GM23338 (cell line): ENCODE results near the gene MTMR3. TPM values are rescaled to one million over a fixed set of nuclear protein-coding genes. Genes with fewer than 3 reads are reported as not detected.
A peak's percentile ranks its signal among the peaks of the same experiment; 100 is the strongest.

Experiments
- ATAC-seq: fragments of 200-7000 bp; cut with Tn5 transposase; 3 replicates; pipeline ENCODE4 v1.9.1; 2020
- DNase-seq: peaks from one replicate; pipeline ENCODE4 v3.0.0-alpha.2; 2015; ENCODE audit warnings: low spot score
- H2AFZ ChIP-seq: fragments of 200-600 bp; sonication (generic); 2 replicates; pipeline ENCODE4 v1.8.0; 2016; ENCODE audit warnings: antibody characterized with exemption, mild to moderate bottlenecking, moderate library complexity
- H3F3A ChIP-seq: fragments of 200-600 bp; sonication (generic); replicated peaks from 2 replicates; pipeline ENCODE4 v1.8.0; 2017; ENCODE audit warnings: antibody characterized with exemption, mixed run types, low read depth
- H3K27ac ChIP-seq: fragments of 200-600 bp; sonication (generic); 2 replicates; pipeline ENCODE4 v1.6.1; 2016; ENCODE audit warnings: low read depth
- H3K27me3 ChIP-seq: fragments of 200-600 bp; sonication (generic); 2 replicates; pipeline ENCODE4 v1.8.0; 2016; ENCODE audit warnings: mild to moderate bottlenecking, mixed run types, moderate library complexity; ENCODE audit not compliant: insufficient read depth
- H3K36me3 ChIP-seq: fragments of 200-600 bp; sonication (generic); 2 replicates; pipeline ENCODE4 v1.8.0; 2016; ENCODE audit warnings: mild to moderate bottlenecking; ENCODE audit not compliant: insufficient read depth
- H3K4me1 ChIP-seq: fragments of 200-600 bp; sonication (generic); 2 replicates; pipeline ENCODE4 v1.8.0; 2016; ENCODE audit warnings: mild to moderate bottlenecking, moderate library complexity; ENCODE audit not compliant: insufficient read depth
- H3K4me2 ChIP-seq: fragments of 200-600 bp; sonication (generic); 2 replicates; pipeline ENCODE4 v1.7.1; 2017; ENCODE audit warnings: mixed run types
- H3K4me3 ChIP-seq: fragments of 200-600 bp; sonication (generic); 2 replicates; pipeline ENCODE4 v1.6.1; 2016; ENCODE audit warnings: mixed run types
- H3K79me2 ChIP-seq: fragments of 200-600 bp; sonication (generic); replicated peaks from 2 replicates; pipeline ENCODE4 v1.8.0; 2017; ENCODE audit warnings: mild to moderate bottlenecking; ENCODE audit not compliant: insufficient read depth
- H3K9me2 ChIP-seq: fragments of 200-600 bp; sonication (generic); 2 replicates; pipeline ENCODE4 v1.8.0; 2017; ENCODE audit not compliant: insufficient read depth
- H4K20me1 ChIP-seq: fragments of 200-600 bp; sonication (generic); replicated peaks from 2 replicates; pipeline ENCODE4 v1.8.0; 2017; ENCODE audit warnings: mild to moderate bottlenecking; ENCODE audit not compliant: insufficient read depth
- H3K27ac Mint-ChIP-seq: 2 replicates; pipeline ENCODE4 v1.8.0; 2020; ENCODE audit warnings: inconsistent platforms, mild to moderate bottlenecking, moderate library complexity, mixed read lengths
- H3K27me3 Mint-ChIP-seq: 3 replicates; pipeline ENCODE4 v1.8.0; 2022; ENCODE audit warnings: low read depth, mild to moderate bottlenecking, moderate library complexity, mixed read lengths, inconsistent platforms; ENCODE audit not compliant: insufficient read depth, poor library complexity
- H3K36me3 Mint-ChIP-seq: 3 replicates; pipeline ENCODE4 v1.8.0; 2021; ENCODE audit warnings: low read depth, mild to moderate bottlenecking, inconsistent platforms, moderate library complexity, mixed read lengths
- H3K4me1 Mint-ChIP-seq: 3 replicates; pipeline ENCODE4 v1.8.0; 2020; ENCODE audit warnings: mild to moderate bottlenecking, inconsistent platforms, mixed read lengths
- H3K4me3 Mint-ChIP-seq: 3 replicates; pipeline ENCODE4 v1.8.0; 2021; ENCODE audit warnings: moderate library complexity, mild to moderate bottlenecking, inconsistent platforms, mixed read lengths
- H3K9me3 Mint-ChIP-seq: 3 replicates; pipeline ENCODE4 v1.8.0; 2020; ENCODE audit warnings: moderate library complexity, mild to moderate bottlenecking, inconsistent platforms, mixed read lengths
- EZH2 ChIP-seq: fragments of 200-600 bp; sonication (generic); IDR thresholded peaks from one replicate; pipeline ENCODE4 v1.8.0; 2017; ENCODE audit warnings: antibody characterized with exemption, mild to moderate bottlenecking, low read depth; ENCODE audit not compliant: unreplicated experiment
- NANOG ChIP-seq: IDR thresholded peaks from 2 replicates; pipeline ENCODE4 v1.6.1; 2016; ENCODE audit warnings: antibody characterized with exemption, borderline replicate concordance
- POLR2AphosphoS5 ChIP-seq: IDR thresholded peaks from 2 replicates; pipeline ENCODE4 v1.6.1; 2016; ENCODE audit warnings: antibody characterized with exemption, low read depth
- STAT1 ChIP-seq: IDR thresholded peaks from one replicate; pipeline ENCODE4 v1.6.1; 2016; ENCODE audit warnings: antibody characterized with exemption; ENCODE audit not compliant: unreplicated experiment
- polyA plus RNA-seq: library from polyadenylated mRNA; unstranded; fragments of >200 nt; fragmentation: Nextera tagmentation; extraction: Ambion mirVana; gene quantifications from 2 replicates; pipeline ENCODE4 v1.2.1, GENCODE V29; 2016
- total RNA-seq: library from RNA; depleted of rRNA; stranded (reverse); fragments of >200 nt; shearing (Covaris generic); gene quantifications from 2 replicates; pipeline ENCODE4 v1.2.3, GENCODE V29; 2014
- TF ChIP-seq, protein P1 (sequence below), 2 experiments: fragments of 200-600 bp in 1 of 2; sonication (generic) in 1 of 2; conservative IDR thresholded peaks; 2 replicates each; pipeline versions ENCODE4 v1.5.1 to v1.6.1; 2016 to 2017; ENCODE audit warnings: antibody characterized with exemption in 2 of 2, low read depth in 2 of 2, mild to moderate bottlenecking in 2 of 2, moderate library complexity in 1 of 2
- TF ChIP-seq, protein P2 (sequence below): fragments of 250-450 bp; sonication (Bioruptor Pico); IDR thresholded peaks from 2 replicates; pipeline ENCODE4 v1.5.0; 2020; ENCODE audit warnings: mild to moderate bottlenecking, moderate library complexity
- TF ChIP-seq, protein P3 (sequence below): IDR thresholded peaks from 2 replicates; pipeline ENCODE4 v1.6.1; 2016; ENCODE audit warnings: antibody characterized with exemption
- TF ChIP-seq, protein P4 (sequence below): IDR thresholded peaks from one replicate; pipeline ENCODE4 v1.6.1; 2018; ENCODE audit warnings: antibody characterized with exemption; ENCODE audit not compliant: unreplicated experiment

Gene MTMR3
- total and polyA plus RNA-seq, 2 experiments from 2014 or later = 5.2 to 27.4 TPM

DNA sequence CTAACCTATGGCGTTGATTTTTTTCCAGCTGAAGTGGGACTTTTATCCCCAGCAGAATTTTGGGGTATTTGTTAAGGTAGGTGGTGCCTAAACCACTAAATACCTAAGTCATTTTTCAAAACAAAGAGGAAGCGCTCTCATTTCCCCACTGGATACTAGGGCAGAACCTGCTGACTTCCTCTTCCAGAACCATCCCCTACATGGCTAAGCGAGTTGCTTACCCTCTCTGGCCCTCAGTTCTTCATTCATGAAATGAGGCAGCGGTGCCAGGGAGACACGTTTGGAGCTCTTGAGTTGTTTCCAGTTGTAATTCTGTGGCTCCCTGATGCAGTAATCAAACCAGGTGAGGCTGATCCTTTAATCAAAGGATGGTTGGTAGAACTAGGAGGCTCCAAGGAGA is 10.0 kb upstream of the MTMR3 start:
- H3K36me3 Mint-ChIP-seq = no peaks in the 10 kb centered on the region
- no peaks in the 10 kb centered on the region for H3K9me2 ChIP-seq
- no peaks in the 10 kb centered on the region; the same call in 2 of the 3 replicates for H3K9me3 Mint-ChIP-seq
- H3K27ac ChIP-seq = no peak overlapping the region
- no peaks in the 10 kb centered on the region for H3K36me3 ChIP-seq
- no peak overlapping the region for H3K4me3 ChIP-seq
- peak overlapping the region; percentile 96; the same call in 1 of the 2 replicates for H2AFZ ChIP-seq
- TF ChIP-seq EZH2 = no peak
- TF ChIP-seq, protein P1, sequence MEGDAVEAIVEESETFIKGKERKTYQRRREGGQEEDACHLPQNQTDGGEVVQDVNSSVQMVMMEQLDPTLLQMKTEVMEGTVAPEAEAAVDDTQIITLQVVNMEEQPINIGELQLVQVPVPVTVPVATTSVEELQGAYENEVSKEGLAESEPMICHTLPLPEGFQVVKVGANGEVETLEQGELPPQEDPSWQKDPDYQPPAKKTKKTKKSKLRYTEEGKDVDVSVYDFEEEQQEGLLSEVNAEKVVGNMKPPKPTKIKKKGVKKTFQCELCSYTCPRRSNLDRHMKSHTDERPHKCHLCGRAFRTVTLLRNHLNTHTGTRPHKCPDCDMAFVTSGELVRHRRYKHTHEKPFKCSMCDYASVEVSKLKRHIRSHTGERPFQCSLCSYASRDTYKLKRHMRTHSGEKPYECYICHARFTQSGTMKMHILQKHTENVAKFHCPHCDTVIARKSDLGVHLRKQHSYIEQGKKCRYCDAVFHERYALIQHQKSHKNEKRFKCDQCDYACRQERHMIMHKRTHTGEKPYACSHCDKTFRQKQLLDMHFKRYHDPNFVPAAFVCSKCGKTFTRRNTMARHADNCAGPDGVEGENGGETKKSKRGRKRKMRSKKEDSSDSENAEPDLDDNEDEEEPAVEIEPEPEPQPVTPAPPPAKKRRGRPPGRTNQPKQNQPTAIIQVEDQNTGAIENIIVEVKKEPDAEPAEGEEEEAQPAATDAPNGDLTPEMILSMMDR (conservative IDR thresholded peaks at IDR 0.05; ENCODE audit: low read depth in 2 of 2) = no peak
- no peaks in the 10 kb centered on the region for H3F3A ChIP-seq
- peaks cover 19% of the 10 kb centered on the region for H3K4me1 Mint-ChIP-seq
- no peak overlapping the region for H3K27ac Mint-ChIP-seq
- DNase-seq (no peak), ATAC-seq (no peak)
- H3K27me3 Mint-ChIP-seq = peaks cover 2% of the 10 kb centered on the region
- H3K4me1 ChIP-seq = peaks cover 6% of the 10 kb centered on the region
- no peaks in the 10 kb centered on the region for H3K27me3 ChIP-seq
- no peaks in the 10 kb centered on the region for H4K20me1 ChIP-seq
- no peak overlapping the region for H3K4me2 ChIP-seq
- H3K79me2 ChIP-seq = no peaks in the 10 kb centered on the region
- no peak overlapping the region for H3K4me3 Mint-ChIP-seq

DNA sequence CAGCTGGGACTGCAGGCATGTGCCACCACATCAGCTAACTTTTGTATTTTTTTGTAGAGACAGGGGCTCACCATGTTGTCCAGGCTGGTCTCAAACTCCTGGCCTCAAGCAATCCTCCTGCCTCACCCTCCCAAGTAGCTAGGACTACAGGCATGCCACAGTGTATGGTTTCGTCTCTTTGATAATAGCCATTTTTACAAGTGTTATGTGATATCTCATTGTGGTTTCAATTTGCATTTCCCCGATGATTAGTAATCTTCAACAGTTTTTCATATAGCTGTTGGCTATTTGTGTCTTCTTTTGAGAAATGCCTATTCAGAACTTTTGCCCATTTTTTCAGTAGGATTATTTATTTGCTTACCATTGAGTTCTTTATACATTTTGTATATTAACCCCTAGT is 9.0 kb upstream of the MTMR3 start:
- H3K9me3 Mint-ChIP-seq = no peaks in the 10 kb centered on the region; the same call in 2 of the 3 replicates
- Histone ChIP-seq H4K20me1 (no peaks in the 10 kb centered on the region), H3K27ac (no peak overlapping the region), H3K4me1 (peaks cover 6% of the 10 kb centered on the region), H2AFZ (no peak overlapping the region), H3F3A (no peaks in the 10 kb centered on the region), H3K9me2 (no peaks in the 10 kb centered on the region), H3K36me3 (no peaks in the 10 kb centered on the region), H3K27me3 (no peaks in the 10 kb centered on the region), H3K79me2 (no peaks in the 10 kb centered on the region), H3K4me3 (no peak overlapping the region), H3K4me2 (no peak overlapping the region)
- no peak overlapping the region for H3K27ac Mint-ChIP-seq
- peaks cover 19% of the 10 kb centered on the region for H3K4me1 Mint-ChIP-seq
- DNase-seq = no peak
- no peak for ATAC-seq
- H3K4me3 Mint-ChIP-seq = no peak overlapping the region
- no peaks in the 10 kb centered on the region for H3K36me3 Mint-ChIP-seq
- H3K27me3 Mint-ChIP-seq = peaks cover 2% of the 10 kb centered on the region
- TF ChIP-seq, protein P2, sequence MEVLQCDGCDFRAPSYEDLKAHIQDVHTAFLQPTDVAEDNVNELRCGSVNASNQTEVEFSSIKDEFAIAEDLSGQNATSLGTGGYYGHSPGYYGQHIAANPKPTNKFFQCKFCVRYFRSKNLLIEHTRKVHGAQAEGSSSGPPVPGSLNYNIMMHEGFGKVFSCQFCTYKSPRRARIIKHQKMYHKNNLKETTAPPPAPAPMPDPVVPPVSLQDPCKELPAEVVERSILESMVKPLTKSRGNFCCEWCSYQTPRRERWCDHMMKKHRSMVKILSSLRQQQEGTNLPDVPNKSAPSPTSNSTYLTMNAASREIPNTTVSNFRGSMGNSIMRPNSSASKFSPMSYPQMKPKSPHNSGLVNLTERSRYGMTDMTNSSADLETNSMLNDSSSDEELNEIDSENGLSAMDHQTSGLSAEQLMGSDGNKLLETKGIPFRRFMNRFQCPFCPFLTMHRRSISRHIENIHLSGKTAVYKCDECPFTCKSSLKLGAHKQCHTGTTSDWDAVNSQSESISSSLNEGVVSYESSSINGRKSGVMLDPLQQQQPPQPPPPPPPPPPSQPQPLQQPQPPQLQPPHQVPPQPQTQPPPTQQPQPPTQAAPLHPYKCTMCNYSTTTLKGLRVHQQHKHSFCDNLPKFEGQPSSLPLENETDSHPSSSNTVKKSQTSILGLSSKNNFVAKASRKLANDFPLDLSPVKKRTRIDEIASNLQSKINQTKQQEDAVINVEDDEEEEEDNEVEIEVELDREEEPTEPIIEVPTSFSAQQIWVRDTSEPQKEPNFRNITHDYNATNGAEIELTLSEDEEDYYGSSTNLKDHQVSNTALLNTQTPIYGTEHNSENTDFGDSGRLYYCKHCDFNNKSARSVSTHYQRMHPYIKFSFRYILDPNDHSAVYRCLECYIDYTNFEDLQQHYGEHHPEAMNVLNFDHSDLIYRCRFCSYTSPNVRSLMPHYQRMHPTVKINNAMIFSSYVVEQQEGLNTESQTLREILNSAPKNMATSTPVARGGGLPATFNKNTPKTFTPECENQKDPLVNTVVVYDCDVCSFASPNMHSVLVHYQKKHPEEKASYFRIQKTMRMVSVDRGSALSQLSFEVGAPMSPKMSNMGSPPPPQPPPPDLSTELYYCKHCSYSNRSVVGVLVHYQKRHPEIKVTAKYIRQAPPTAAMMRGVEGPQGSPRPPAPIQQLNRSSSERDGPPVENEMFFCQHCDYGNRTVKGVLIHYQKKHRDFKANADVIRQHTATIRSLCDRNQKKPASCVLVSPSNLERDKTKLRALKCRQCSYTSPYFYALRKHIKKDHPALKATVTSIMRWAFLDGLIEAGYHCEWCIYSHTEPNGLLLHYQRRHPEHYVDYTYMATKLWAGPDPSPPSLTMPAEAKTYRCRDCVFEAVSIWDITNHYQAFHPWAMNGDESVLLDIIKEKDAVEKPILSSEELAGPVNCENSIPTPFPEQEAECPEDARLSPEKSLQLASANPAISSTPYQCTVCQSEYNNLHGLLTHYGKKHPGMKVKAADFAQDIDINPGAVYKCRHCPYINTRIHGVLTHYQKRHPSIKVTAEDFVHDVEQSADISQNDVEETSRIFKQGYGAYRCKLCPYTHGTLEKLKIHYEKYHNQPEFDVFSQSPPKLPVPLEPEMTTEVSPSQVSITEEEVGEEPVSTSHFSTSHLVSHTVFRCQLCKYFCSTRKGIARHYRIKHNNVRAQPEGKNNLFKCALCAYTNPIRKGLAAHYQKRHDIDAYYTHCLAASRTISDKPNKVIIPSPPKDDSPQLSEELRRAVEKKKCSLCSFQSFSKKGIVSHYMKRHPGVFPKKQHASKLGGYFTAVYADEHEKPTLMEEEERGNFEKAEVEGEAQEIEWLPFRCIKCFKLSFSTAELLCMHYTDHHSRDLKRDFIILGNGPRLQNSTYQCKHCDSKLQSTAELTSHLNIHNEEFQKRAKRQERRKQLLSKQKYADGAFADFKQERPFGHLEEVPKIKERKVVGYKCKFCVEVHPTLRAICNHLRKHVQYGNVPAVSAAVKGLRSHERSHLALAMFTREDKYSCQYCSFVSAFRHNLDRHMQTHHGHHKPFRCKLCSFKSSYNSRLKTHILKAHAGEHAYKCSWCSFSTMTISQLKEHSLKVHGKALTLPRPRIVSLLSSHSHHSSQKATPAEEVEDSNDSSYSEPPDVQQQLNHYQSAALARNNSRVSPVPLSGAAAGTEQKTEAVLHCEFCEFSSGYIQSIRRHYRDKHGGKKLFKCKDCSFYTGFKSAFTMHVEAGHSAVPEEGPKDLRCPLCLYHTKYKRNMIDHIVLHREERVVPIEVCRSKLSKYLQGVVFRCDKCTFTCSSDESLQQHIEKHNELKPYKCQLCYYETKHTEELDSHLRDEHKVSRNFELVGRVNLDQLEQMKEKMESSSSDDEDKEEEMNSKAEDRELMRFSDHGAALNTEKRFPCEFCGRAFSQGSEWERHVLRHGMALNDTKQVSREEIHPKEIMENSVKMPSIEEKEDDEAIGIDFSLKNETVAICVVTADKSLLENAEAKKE (CRISPR knock-in tag) = no peak
- TF ChIP-seq, protein P3, sequence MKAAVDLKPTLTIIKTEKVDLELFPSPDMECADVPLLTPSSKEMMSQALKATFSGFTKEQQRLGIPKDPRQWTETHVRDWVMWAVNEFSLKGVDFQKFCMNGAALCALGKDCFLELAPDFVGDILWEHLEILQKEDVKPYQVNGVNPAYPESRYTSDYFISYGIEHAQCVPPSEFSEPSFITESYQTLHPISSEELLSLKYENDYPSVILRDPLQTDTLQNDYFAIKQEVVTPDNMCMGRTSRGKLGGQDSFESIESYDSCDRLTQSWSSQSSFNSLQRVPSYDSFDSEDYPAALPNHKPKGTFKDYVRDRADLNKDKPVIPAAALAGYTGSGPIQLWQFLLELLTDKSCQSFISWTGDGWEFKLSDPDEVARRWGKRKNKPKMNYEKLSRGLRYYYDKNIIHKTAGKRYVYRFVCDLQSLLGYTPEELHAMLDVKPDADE = no peak
- no peak for TF ChIP-seq EZH2
- TF ChIP-seq STAT1 = no peak
- no peak for TF ChIP-seq POLR2AphosphoS5
- no peak for TF ChIP-seq NANOG
- TF ChIP-seq, protein P4, sequence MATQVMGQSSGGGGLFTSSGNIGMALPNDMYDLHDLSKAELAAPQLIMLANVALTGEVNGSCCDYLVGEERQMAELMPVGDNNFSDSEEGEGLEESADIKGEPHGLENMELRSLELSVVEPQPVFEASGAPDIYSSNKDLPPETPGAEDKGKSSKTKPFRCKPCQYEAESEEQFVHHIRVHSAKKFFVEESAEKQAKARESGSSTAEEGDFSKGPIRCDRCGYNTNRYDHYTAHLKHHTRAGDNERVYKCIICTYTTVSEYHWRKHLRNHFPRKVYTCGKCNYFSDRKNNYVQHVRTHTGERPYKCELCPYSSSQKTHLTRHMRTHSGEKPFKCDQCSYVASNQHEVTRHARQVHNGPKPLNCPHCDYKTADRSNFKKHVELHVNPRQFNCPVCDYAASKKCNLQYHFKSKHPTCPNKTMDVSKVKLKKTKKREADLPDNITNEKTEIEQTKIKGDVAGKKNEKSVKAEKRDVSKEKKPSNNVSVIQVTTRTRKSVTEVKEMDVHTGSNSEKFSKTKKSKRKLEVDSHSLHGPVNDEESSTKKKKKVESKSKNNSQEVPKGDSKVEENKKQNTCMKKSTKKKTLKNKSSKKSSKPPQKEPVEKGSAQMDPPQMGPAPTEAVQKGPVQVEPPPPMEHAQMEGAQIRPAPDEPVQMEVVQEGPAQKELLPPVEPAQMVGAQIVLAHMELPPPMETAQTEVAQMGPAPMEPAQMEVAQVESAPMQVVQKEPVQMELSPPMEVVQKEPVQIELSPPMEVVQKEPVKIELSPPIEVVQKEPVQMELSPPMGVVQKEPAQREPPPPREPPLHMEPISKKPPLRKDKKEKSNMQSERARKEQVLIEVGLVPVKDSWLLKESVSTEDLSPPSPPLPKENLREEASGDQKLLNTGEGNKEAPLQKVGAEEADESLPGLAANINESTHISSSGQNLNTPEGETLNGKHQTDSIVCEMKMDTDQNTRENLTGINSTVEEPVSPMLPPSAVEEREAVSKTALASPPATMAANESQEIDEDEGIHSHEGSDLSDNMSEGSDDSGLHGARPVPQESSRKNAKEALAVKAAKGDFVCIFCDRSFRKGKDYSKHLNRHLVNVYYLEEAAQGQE = no peak
